Kidney epithelial cell (primary cell): Measurements from ENCODE around the gene HTR3A. TPM values are rescaled to one million over a fixed set of nuclear protein-coding genes. Genes with fewer than 3 reads are reported as not detected.

Experiments
- DNase-seq: peaks from one replicate; pipeline ENCODE4 v3.0.0-alpha.2; 2010; ENCODE audit warnings: low read depth
- H3K27me3 ChIP-seq: 2 replicates; pipeline ENCODE4 v1.6.0; 2011; ENCODE audit warnings: low read length; ENCODE audit not compliant: control insufficient read depth, insufficient read depth
- H3K36me3 ChIP-seq: 2 replicates; pipeline ENCODE4 v1.5.1; 2011; ENCODE audit warnings: low read length; ENCODE audit not compliant: control insufficient read depth, insufficient read depth
- H3K4me3 ChIP-seq: 2 replicates; pipeline ENCODE4 v1.5.1; 2011; ENCODE audit warnings: low read depth, mild to moderate bottlenecking, control low read depth, low read length
- CTCF ChIP-seq: IDR thresholded peaks from 2 replicates; pipeline ENCODE4 v1.5.1; 2011; ENCODE audit warnings: mild to moderate bottlenecking, moderate library complexity, low read length, control low read depth, inconsistent platforms; ENCODE audit not compliant: insufficient read depth, poor library complexity, severe bottlenecking
- total RNA-seq: library from RNA; depleted of rRNA; stranded (reverse); fragments of >200 nt; gene quantifications from 2 replicates; pipeline ENCODE4 v1.2.3, GENCODE V29; 2015

HTR3A gene
- total RNA-seq, 1 donor from 2014 or later: 0.25 TPM

GRCh38 chr11:114026355-114026754, 51.4 kb downstream of the HTR3A start:
- Histone ChIP-seq H3K4me3 (no peak overlapping the region), H3K27me3 (peaks cover 5% of the 10 kb centered on the region), H3K36me3 (no peaks in the 10 kb centered on the region)
- peak; percentile 4 for TF ChIP-seq CTCF
- DNase-seq: no peak

DNA sequence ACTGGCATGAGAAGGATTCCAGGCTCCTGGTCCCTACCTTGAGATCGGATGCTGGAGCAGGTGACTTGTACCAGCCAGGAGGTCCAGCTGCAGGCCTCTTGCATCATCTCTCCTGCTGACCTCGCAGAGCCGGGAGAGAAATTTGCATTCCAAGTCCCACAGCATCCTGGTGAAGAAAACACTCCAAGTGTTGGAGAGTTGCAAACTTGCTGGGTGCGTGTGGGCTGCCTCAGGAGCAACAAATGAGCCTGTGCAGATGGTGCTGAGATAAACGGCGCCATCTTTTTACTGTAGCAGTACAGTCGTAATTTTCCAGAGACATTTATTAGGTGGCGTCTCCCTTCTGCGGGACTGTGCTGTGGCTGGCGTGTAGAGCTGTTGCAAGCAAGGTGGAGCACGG, 52.5 kb downstream of the HTR3A start:
- no peak for DNase-seq
- Histone ChIP-seq H3K4me3 (no peak overlapping the region), H3K27me3 (peaks cover 5% of the 10 kb centered on the region), H3K36me3 (no peaks in the 10 kb centered on the region)
- no peak for TF ChIP-seq CTCF

DNA sequence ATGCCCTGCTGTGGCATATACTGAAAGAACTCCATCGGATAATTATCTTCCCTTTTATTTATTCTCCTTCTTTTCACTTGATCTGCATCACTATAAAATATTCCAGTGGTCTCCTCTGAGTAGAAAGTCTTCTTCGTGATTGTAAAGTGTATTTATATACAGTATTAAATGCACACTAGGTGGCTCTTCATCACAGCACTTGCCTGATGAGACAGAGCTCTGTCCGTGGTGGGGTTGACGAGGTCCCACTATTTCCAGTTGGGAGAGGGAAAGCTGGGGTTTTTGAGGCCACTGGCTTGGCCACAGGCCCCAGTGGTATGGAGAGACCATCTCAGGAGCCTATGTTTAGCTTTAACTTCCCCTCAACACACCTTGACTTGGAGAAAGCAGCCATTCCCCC, 53.0 kb downstream of the HTR3A start:
- Histone ChIP-seq H3K4me3 (no peak overlapping the region), H3K27me3 (peaks cover 5% of the 10 kb centered on the region), H3K36me3 (no peaks in the 10 kb centered on the region)
- DNase-seq: no peak
- TF ChIP-seq CTCF: no peak

DNA sequence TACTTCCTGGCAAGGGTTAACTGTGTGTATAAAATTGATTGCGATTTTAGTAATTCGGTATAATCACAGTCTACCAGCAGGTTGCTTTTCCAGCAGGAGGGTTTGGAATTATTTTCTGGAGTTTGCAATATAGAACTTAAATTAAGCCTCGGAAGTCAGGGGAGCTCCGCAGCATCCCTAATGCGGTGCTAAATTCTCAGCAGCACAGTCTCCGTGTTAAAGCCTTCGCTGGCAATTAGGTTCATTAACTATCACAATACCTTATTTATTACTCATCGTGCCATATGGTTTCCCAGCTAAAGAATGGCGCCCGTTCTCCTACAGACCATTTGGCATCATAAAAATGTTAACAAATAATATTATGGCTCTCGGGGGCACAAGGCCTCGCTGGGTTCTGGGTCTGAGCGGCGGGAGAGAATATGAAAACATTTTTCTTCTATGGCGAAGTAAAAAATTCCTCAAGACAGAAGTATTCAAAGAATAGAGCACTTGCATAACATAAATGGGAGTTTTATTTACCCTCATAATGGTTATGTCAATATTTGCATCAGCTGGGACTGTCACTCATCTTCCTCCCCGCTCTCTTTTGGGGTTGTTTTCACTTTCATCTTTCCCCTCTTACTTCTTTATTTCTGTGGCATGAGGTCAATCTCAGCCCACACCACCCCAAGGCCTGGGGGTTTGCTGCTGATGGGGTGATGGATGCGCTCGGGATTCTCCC, 56.5 kb downstream of the HTR3A start:
- no peaks in the 10 kb centered on the region for H3K36me3 ChIP-seq
- H3K27me3 ChIP-seq: peaks cover 16% of the 10 kb centered on the region
- no peak for DNase-seq
- H3K4me3 ChIP-seq: no peak overlapping the region
- no peak for TF ChIP-seq CTCF

- TF ChIP-seq CTCF: no peak
Measured at GRCh38 chr11:114031967-114032320, 57.0 kb downstream of the HTR3A start.

DNA sequence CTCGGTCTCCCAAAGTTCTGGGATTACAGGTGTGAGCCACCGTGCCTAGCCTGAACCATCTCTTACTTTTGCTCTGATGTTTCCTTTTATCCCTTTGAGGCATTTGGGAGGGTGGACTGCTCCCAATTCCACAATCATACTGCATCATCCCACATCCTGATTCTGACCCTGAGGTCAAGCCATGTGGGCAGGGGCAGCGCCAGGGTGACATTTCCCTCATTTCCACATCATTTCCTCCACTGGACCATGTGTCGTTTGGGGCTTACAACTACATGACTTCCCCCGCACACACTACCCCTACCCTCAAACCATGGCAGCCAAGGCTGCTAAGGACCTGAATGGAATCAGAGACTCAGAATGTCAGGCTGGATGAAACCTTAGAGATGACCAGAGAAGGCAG, 58.2 kb downstream of the HTR3A start:
- H3K27me3 ChIP-seq: peaks cover 17% of the 10 kb centered on the region
- no peak for TF ChIP-seq CTCF
- DNase-seq: no peak

More at GRCh38 chr11:114031967-114032320, 57.0 kb downstream of the HTR3A start:
- DNase-seq: no peak
- Histone ChIP-seq H3K27me3 (peaks cover 16% of the 10 kb centered on the region), H3K36me3 (no peaks in the 10 kb centered on the region), H3K4me3 (no peak overlapping the region)

More for the DNA sequence above, 58.2 kb downstream of the HTR3A start:
- no peak overlapping the region for H3K4me3 ChIP-seq
- H3K36me3 ChIP-seq: no peaks in the 10 kb centered on the region
